Heart right ventricle (tissue), 16 donors: ENCODE measurements around the gene BCAN. TPM values are rescaled to one million over a fixed set of nuclear protein-coding genes. Genes with fewer than 3 reads are reported as not detected.
"Not testable (repeated sequence)": the region's sequence is repeated elsewhere in the genome, so short reads cannot be mapped to it uniquely, and the experiment has no call there.

Source experiments
- ATAC-seq, 8 donors: fragments of 200-7000 bp; cut with Tn5 transposase; one replicate each; pipeline ENCODE4 v1.9.1; 2020; ENCODE audit warnings: mild to moderate bottlenecking in 8 of 8, moderate library complexity in 8 of 8, moderate number of reproducible peaks in 1 of 8
- DNase-seq, 2 donors: peaks; one replicate each; pipeline ENCODE4 v3.0.0-alpha.2; 2020
- H3K27ac ChIP-seq, 10 donors: fragments of 200-600 bp; sonication (generic) in 2 of 10; one replicate each; pipeline versions ENCODE4 v1.5.0 to v1.8.0; 2020 to 2022; ENCODE audit warnings: mild to moderate bottlenecking in 3 of 10
- H3K27me3 ChIP-seq, 7 donors: fragments of 200-600 bp; one replicate each; pipeline ENCODE4 v1.8.0; 2021 to 2022; ENCODE audit warnings: mild to moderate bottlenecking in 2 of 7
- H3K36me3 ChIP-seq, 9 donors: fragments of 200-600 bp; sonication (generic) in 1 of 9; one replicate each; pipeline versions ENCODE4 v1.5.0 to v1.8.0; 2020 to 2022; ENCODE audit warnings: mild to moderate bottlenecking in 2 of 9
- H3K4me1 ChIP-seq, 9 donors: fragments of 200-600 bp; sonication (generic) in 1 of 9; one replicate each; pipeline versions ENCODE4 v1.5.0 to v1.8.0; 2020 to 2022; ENCODE audit warnings: mild to moderate bottlenecking in 4 of 9
- H3K4me3 ChIP-seq, 10 donors: fragments of 200-600 bp; sonication (generic) in 2 of 10; one replicate each; pipeline versions ENCODE4 v1.5.0 to v1.8.0; 2020 to 2022; ENCODE audit warnings: mild to moderate bottlenecking in 7 of 10, moderate library complexity in 2 of 10
- H3K9me3 ChIP-seq, 11 donors: fragments of 200-600 bp in 10 of 11; sonication (generic) in 2 of 11; one replicate each; pipeline versions ENCODE4 v1.5.0 to v1.8.0; 2013 to 2022; ENCODE audit warnings: mild to moderate bottlenecking in 2 of 11, control low read depth in 1 of 11, moderate library complexity in 1 of 11
- CTCF ChIP-seq, 9 donors: fragments of 200-600 bp; sonication (generic) in 2 of 9; IDR thresholded peaks; one replicate each; pipeline versions ENCODE4 v1.5.0 to v1.8.0; 2021 to 2022; ENCODE audit warnings: antibody characterized with exemption in 9 of 9, mild to moderate bottlenecking in 5 of 9, moderate library complexity in 1 of 9
- WGBS, 2 donors: extraction: QIAGEN DNeasy Blood & Tissue Kit; methylation state at CpG; one replicate each; pipeline ENCODE4 v1.1.7; 2013; ENCODE audit warnings: inconsistent platforms in 1 of 2; 5-methylcytosine and 5-hydroxymethylcytosine counted together
- intact Hi-C, 10 donors: fragments of 100-400 bp; cut with DNase I; formaldehyde crosslinking; loops; one replicate each; pipeline versions ENCODE4 v1.11.1 to v1.14.2; 2022
- polyA plus RNA-seq, 2 donors: library from polyadenylated mRNA; stranded (reverse); fragments of 200-250 nt; gene quantifications; one replicate each; pipeline ENCODE4 v1.2.3, GENCODE V29; 2013
- total RNA-seq, 10 donors: library from RNA; stranded (reverse); fragmentation: NEBNext Ultra II Directional in 3 of 10; extraction: Animal tissue kit (Norgen Biotek cat#: 25700) in 3 of 10; gene quantifications; one replicate each; pipeline versions ENCODE4 v1.2.1 to v1.2.4, GENCODE V29; 2021 to 2023
- donor health status: Arrhythmogenic right ventricular cardiomyopathy.
- donor health status: ischemic (EF 13 %, LVEDD 7.1; RV severe dilation, severe dysfunction).
- donor health status: healthy with polysubstance abuse.
- donor health status: DM: no; HTN: yes; CAD: no.
- donor health status: DM: no; HTN: no; CAD: no.
- donor health status: ischemic (EF 25% LVEDD 6.9; RV normal size, moderate dysfunction).
- donor health status: ischemic (EF 25% LVEDD 5.7; RV mildly dilated, moderate dysfunction).
- donor health status: healthy.
- donor health status: DM: yes; HTN: yes; CAD: no.
- donor health status: Ischemic cardiomyopathy.
- donor health status: ischemic (EF 35%, LVEDD 5.7; RV mildly dilated, moderate dysfunction).
- donor health status: nonischemic (EF 11% LVEDD 7.7; RV severe dilation, severe dysfunction).
- donor health status: DM: yes; HTN: yes; CAD: no.
- donor health status: PGD.
- donor health status: ischemic (EF 29% LVEDD 5.4; RV normal size, mild dysfunction).
- donor health status: nonischemic (EF 23%, LVEDD 6.1; RV moderate dilation, normal function).

BCAN gene
- total and polyA plus RNA-seq, 12 donors = 0.14 to 0.52 (median 0.24) TPM; not detected in 4

- not testable (repeated sequence) for H3K9me3 ChIP-seq, ATAC-seq, H3K4me1 ChIP-seq, H3K4me3 ChIP-seq, H3K36me3 ChIP-seq, H3K27ac ChIP-seq, DNase-seq
- intact Hi-C loops = loop anchor here in 1 of 10 donors (10.0 kb wide), 1 partner anchor 64 kb away; no protein-coding TSS in a partner anchor
- WGBS, 2 donors = 50 to 55% methylated on average over 9 of the region's 9 CpGs
- peaks cover 0 to 97% (median 81%) of the 10 kb centered on the region in 7 donors for H3K27me3 ChIP-seq
- TF ChIP-seq CTCF (IDR thresholded peaks at IDR 0.05) = peak in 1 of 9 donors; percentile 3
Measured at GRCh38 chr1:156631152-156631551, 10.8 kb upstream of the BCAN start.

- 67 to 69% methylated on average over 3 of the region's 3 CpGs for WGBS, 2 donors
- Histone ChIP-seq H3K36me3 (no peaks in the 10 kb centered on the region), H3K9me3 (no peaks in the 10 kb centered on the region), H3K4me3 (no peak overlapping the region), H3K4me1 (no peaks in the 10 kb centered on the region), H3K27me3 (peaks cover 0 to 95% (median 72%) of the 10 kb centered on the region in 7 donors), H3K27ac (no peak overlapping the region)
- no peak for DNase-seq
- no peak for TF ChIP-seq CTCF (IDR thresholded peaks at IDR 0.05)
- ATAC-seq = no peak
- intact Hi-C loops = loop anchor here in 1 of 10 donors (10.0 kb wide), 1 partner anchor 62 kb away; no protein-coding TSS in a partner anchor
Measured at GRCh38 chr1:156632355-156632754, 9.6 kb upstream of the BCAN start.

- no peak for ATAC-seq
Measured at GRCh38 chr1:156638189-156638985, 3.5 kb upstream of the BCAN start.

More at GRCh38 chr1:156638189-156638985, 3.5 kb upstream of the BCAN start:
- no peaks in the 10 kb centered on the region for H3K9me3 ChIP-seq
- peaks cover 6 to 95% (median 82%) of the 10 kb centered on the region in 7 donors for H3K27me3 ChIP-seq
- no peak for TF ChIP-seq CTCF (IDR thresholded peaks at IDR 0.05)
- no peak overlapping the region for H3K27ac ChIP-seq
- no peak overlapping the region for H3K4me3 ChIP-seq
- DNase-seq = no peak
- H3K36me3 ChIP-seq = no peaks in the 10 kb centered on the region
- H3K4me1 ChIP-seq = peaks cover 6 to 20% (median 15%) of the 10 kb centered on the region in 9 donors
- 55% methylated on average over 8 of the region's 8 CpGs for WGBS, 2 donors
- intact Hi-C loops = loop anchor here in 1 of 10 donors (10.0 kb wide), 1 partner anchor 56 kb away; no protein-coding TSS in a partner anchor
